ENCODE results near the gene CDK11B. TPM values are rescaled to one million over a fixed set of nuclear protein-coding genes. Genes with fewer than 3 reads are reported as not detected.

The CDK11B gene
- total RNA-seq, 1 donor from 2014 or later: 23.4 TPM

DNA sequence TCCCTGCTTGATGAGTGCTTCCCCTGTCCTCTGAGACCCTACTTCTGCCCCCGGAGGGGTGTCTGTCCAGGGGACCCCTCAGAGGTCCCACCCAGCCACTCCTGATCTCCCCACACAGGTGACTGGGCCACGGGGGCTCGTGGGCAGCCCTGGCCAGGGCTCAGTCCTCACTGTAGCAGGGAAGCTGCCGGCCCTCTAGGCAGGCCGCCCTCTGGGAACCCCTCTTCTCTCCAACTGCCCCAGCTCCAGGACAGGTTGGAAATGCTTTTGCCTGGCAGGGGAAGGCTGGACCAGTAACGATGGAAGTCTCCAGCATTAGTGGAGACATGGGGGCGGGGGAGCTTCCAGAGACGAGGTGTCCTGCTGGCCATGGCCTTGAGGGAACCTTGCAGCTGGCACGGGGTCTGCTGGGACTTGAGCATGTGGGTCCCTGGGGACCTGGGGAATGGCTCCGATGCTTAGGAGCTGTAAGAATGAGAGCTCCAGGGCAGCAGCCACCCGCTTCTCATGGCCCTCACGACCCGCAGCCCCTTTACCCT is 55.8 kb downstream of the CDK11B start:
- Histone ChIP-seq H4K20me1 (ENCODE audit: insufficient read depth, low read length) (peaks cover 2% of the 10 kb centered on the region), H3K27me3 (ENCODE audit: insufficient read depth, low read length) (peaks cover 7% of the 10 kb centered on the region), H3K9ac (ENCODE audit: low read length) (no peak overlapping the region), H2AFZ (ENCODE audit: low read depth, low read length) (no peak overlapping the region), H3K4me1 (ENCODE audit: insufficient read depth, low read length) (peaks cover 3% of the 10 kb centered on the region), H3K27ac (ENCODE audit: low read depth, low read length) (no peak overlapping the region), H3K36me3 (ENCODE audit: insufficient read depth, low read length) (no peaks in the 10 kb centered on the region), H3K4me3 (ENCODE audit: insufficient read depth, low read depth, low read length) (no peak overlapping the region), H3K4me2 (ENCODE audit: low read length) (no peak overlapping the region), H3K79me2 (ENCODE audit: insufficient read depth, low read length) (no peaks in the 10 kb centered on the region), H3K9me3 (ENCODE audit: insufficient read depth, low read depth, low read length) (no peaks in the 10 kb centered on the region)
- Mint-ChIP-seq H3K27ac (ENCODE audit: unreplicated experiment) (no peak overlapping the region), H3K36me3 (ENCODE audit: low read depth, unreplicated experiment) (no peaks in the 10 kb centered on the region), H3K27me3 (ENCODE audit: low read depth, unreplicated experiment) (peaks cover 29% of the 10 kb centered on the region), H3K4me3 (ENCODE audit: unreplicated experiment) (no peak overlapping the region), H3K9me3 (ENCODE audit: unreplicated experiment) (no peaks in the 10 kb centered on the region), H3K4me1 (ENCODE audit: low read depth, unreplicated experiment) (no peaks in the 10 kb centered on the region)
- DNase-seq (ENCODE audit: low read depth) (no peak), FAIRE-seq (no peak)
- TF ChIP-seq EZH2 (IDR thresholded peaks at IDR 0.05; ENCODE audit: insufficient read depth, low read length): no peak
- TF ChIP-seq, protein P1, sequence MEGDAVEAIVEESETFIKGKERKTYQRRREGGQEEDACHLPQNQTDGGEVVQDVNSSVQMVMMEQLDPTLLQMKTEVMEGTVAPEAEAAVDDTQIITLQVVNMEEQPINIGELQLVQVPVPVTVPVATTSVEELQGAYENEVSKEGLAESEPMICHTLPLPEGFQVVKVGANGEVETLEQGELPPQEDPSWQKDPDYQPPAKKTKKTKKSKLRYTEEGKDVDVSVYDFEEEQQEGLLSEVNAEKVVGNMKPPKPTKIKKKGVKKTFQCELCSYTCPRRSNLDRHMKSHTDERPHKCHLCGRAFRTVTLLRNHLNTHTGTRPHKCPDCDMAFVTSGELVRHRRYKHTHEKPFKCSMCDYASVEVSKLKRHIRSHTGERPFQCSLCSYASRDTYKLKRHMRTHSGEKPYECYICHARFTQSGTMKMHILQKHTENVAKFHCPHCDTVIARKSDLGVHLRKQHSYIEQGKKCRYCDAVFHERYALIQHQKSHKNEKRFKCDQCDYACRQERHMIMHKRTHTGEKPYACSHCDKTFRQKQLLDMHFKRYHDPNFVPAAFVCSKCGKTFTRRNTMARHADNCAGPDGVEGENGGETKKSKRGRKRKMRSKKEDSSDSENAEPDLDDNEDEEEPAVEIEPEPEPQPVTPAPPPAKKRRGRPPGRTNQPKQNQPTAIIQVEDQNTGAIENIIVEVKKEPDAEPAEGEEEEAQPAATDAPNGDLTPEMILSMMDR (IDR thresholded peaks at IDR 0.05; ENCODE audit: insufficient read depth, low read depth, low read length): no peak

DNA sequence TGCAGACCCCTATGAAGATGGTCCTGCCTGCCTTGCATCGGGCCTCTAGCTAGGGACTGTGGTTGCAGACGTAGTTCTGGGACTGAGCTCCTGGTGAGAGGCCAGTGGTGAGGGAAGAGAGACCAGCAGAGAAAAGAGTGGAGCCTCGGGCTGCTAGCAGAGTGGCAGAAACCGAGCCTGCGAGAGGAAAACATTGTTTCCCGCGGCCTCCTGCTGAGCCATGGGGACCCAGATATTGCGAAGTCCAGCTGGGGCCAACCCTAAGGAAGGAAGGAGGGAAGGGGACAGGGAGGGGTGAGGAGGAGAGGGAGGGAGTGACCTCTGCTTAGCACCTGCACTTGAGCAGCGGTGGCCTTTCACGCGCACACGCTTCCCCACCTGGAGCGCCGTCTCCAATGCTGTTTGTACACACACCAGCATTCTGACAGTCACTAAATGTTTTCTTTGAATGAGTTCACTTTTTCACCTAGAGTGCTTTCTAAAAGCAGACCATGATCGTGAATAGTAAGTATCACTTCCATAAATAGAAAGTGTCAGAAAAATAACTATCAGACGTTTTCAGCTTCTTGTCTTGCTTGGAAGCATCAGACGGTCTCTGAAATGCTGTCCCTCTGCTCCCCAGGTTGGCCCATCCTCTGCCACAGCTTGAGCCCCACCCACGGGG is 56.4 kb downstream of the CDK11B start:
- Histone ChIP-seq H3K27me3 (ENCODE audit: insufficient read depth, low read length) (peaks cover 7% of the 10 kb centered on the region), H3K4me1 (ENCODE audit: insufficient read depth, low read length) (peaks cover 9% of the 10 kb centered on the region), H3K36me3 (ENCODE audit: insufficient read depth, low read length) (no peaks in the 10 kb centered on the region), H4K20me1 (ENCODE audit: insufficient read depth, low read length) (peaks cover 5% of the 10 kb centered on the region), H3K27ac (ENCODE audit: low read depth, low read length) (no peak overlapping the region), H3K9me3 (ENCODE audit: insufficient read depth, low read depth, low read length) (no peaks in the 10 kb centered on the region), H3K4me2 (ENCODE audit: low read length) (no peak overlapping the region), H2AFZ (ENCODE audit: low read depth, low read length) (no peak overlapping the region), H3K4me3 (ENCODE audit: insufficient read depth, low read depth, low read length) (no peak overlapping the region), H3K79me2 (ENCODE audit: insufficient read depth, low read length) (no peaks in the 10 kb centered on the region), H3K9ac (ENCODE audit: low read length) (no peak overlapping the region)
- DNase-seq (ENCODE audit: low read depth): no peak
- TF ChIP-seq, protein P1 (IDR thresholded peaks at IDR 0.05; ENCODE audit: insufficient read depth, low read depth, low read length): no peak
- TF ChIP-seq EZH2 (IDR thresholded peaks at IDR 0.05; ENCODE audit: insufficient read depth, low read length): no peak
- FAIRE-seq: no peak
- H3K9me3 Mint-ChIP-seq (ENCODE audit: unreplicated experiment): no peaks in the 10 kb centered on the region
- peaks cover 29% of the 10 kb centered on the region for H3K27me3 Mint-ChIP-seq (ENCODE audit: low read depth, unreplicated experiment)
- no peaks in the 10 kb centered on the region for H3K4me1 Mint-ChIP-seq (ENCODE audit: low read depth, unreplicated experiment)
- H3K36me3 Mint-ChIP-seq (ENCODE audit: low read depth, unreplicated experiment): no peaks in the 10 kb centered on the region
- H3K4me3 Mint-ChIP-seq (ENCODE audit: unreplicated experiment): no peak overlapping the region
- no peak overlapping the region for H3K27ac Mint-ChIP-seq (ENCODE audit: unreplicated experiment)
